Brain pericyte (primary cell): Measurements from ENCODE around the gene HCFC1.
"Not testable (repeated sequence)": the region's sequence is repeated elsewhere in the genome, so short reads cannot be mapped to it uniquely, and the experiment has no call there.

ENCODE experiments used
- DNase-seq: peaks from one replicate; pipeline ENCODE4 v3.0.0-alpha.2; 2012; ENCODE audit warnings: low read depth, low spot score

Gene HCFC1

GRCh38 chrX:154008521-154008920 is 36.9 kb upstream of the HCFC1 start:
- no peak for DNase-seq

- DNase-seq = no peak
Observed at GRCh38 chrX:154006947-154007346, 35.3 kb upstream of the HCFC1 start.

- no peak for DNase-seq
Observed at GRCh38 chrX:154004315-154004714, 32.7 kb upstream of the HCFC1 start.

- no peak for DNase-seq
Observed at GRCh38 chrX:154002215-154002719, 30.6 kb upstream of the HCFC1 start.

- DNase-seq = no peak
Observed at GRCh38 chrX:154000051-154000450, 28.4 kb upstream of the HCFC1 start.

GRCh38 chrX:153999359-154000037 is 27.9 kb upstream of the HCFC1 start:
- no peak for DNase-seq

GRCh38 chrX:153995504-153995903 is 23.9 kb upstream of the HCFC1 start:
- DNase-seq = no peak

- DNase-seq = not testable (repeated sequence)
Observed at GRCh38 chrX:153994398-153994797, 22.8 kb upstream of the HCFC1 start.

GRCh38 chrX:153993978-153994377 is 22.4 kb upstream of the HCFC1 start:
- no peak for DNase-seq

- no peak for DNase-seq
Observed at GRCh38 chrX:153993079-153993478, 21.5 kb upstream of the HCFC1 start.

GRCh38 chrX:153992180-153992579 is 20.6 kb upstream of the HCFC1 start:
- DNase-seq = no peak

GRCh38 chrX:153991013-153991580 is 19.5 kb upstream of the HCFC1 start:
- no peak for DNase-seq

GRCh38 chrX:153989973-153990655 is 18.5 kb upstream of the HCFC1 start:
- DNase-seq = no peak

- DNase-seq = no peak
Observed at GRCh38 chrX:153988493-153988892, 16.9 kb upstream of the HCFC1 start.

- DNase-seq = no peak
Observed at GRCh38 chrX:153984351-153985178, 12.9 kb upstream of the HCFC1 start.

- DNase-seq = no peak
Observed at GRCh38 chrX:153983321-153983801, 11.7 kb upstream of the HCFC1 start.

- DNase-seq = no peak
Observed at GRCh38 chrX:153981771-153982533, 10.3 kb upstream of the HCFC1 start.

GRCh38 chrX:153981231-153981630 is 9.6 kb upstream of the HCFC1 start:
- DNase-seq = no peak

GRCh38 chrX:153980394-153980793 is 8.8 kb upstream of the HCFC1 start:
- DNase-seq = not testable (repeated sequence)

GRCh38 chrX:153974726-153975286 is 3.2 kb upstream of the HCFC1 start:
- DNase-seq = no peak
